Esophagus squamous epithelium (tissue), 5 donors: ENCODE data around the gene NR1D1. TPM values are rescaled to one million over a fixed set of nuclear protein-coding genes. Genes with fewer than 3 reads are reported as not detected.

Experiments
- DNase-seq: peaks from one replicate; lab custom pipeline; 2025; lab: John Stamatoyannopoulos, UW
- H3K27ac ChIP-seq, 4 donors: fragments of 200-600 bp; sonication (generic); one replicate each; pipeline ENCODE4 v1.5.1; 2016 to 2019; ENCODE audit warnings: mild to moderate bottlenecking in 1 of 4
- H3K27me3 ChIP-seq, 4 donors: fragments of 200-600 bp; sonication (generic); 1 replicate in 3 of 4; 2 replicates in 1 of 4; pipeline versions ENCODE4 v1.5.1 to v1.6.0; 2017 to 2021; ENCODE audit warnings: antibody characterized with exemption in 1 of 4
- H3K36me3 ChIP-seq, 3 donors: fragments of 200-600 bp; sonication (generic); one replicate each; pipeline ENCODE4 v1.5.1; 2016 to 2019
- H3K4me1 ChIP-seq, 3 donors: fragments of 200-600 bp; sonication (generic); one replicate each; pipeline ENCODE4 v1.5.1; 2017 to 2019
- H3K4me3 ChIP-seq, 4 donors: fragments of 200-600 bp; sonication (generic); 1 replicate in 3 of 4; 2 replicates in 1 of 4; pipeline ENCODE4 v1.5.1; 2016 to 2019; ENCODE audit warnings: mild to moderate bottlenecking in 2 of 4, moderate library complexity in 1 of 4
- H3K9me3 ChIP-seq, 3 donors: fragments of 200-600 bp; sonication (generic); one replicate each; pipeline ENCODE4 v1.5.1; 2016 to 2019
- CTCF ChIP-seq, 6 experiments: fragments of 450-650 bp in 4 of 6; fragments of 200-600 bp in 2 of 6; sonication (generic) in 2 of 6; IDR thresholded peaks; one replicate each; pipeline ENCODE4 v1.5.1; 2016 to 2019; ENCODE audit warnings: antibody characterized with exemption in 6 of 6, mild to moderate bottlenecking in 4 of 6, moderate library complexity in 4 of 6
- POLR2A ChIP-seq, 4 donors: fragments of 450-650 bp; IDR thresholded peaks; one replicate each; pipeline ENCODE4 v1.6.1; 2017; ENCODE audit warnings: antibody characterized with exemption in 4 of 4, mild to moderate bottlenecking in 4 of 4, moderate library complexity in 3 of 4
- WGBS, 2 donors: methylation state at CpG; one replicate each; pipeline ENCODE4 v1.1.5; 2018; 5-methylcytosine and 5-hydroxymethylcytosine counted together
- intact Hi-C: fragments of 100-400 bp; cut with DNase I; formaldehyde crosslinking; loops from one replicate; pipeline ENCODE4 v1.15.0; 2022
- total RNA-seq, 4 donors: library from RNA; depleted of rRNA; stranded (reverse); fragments of >200 nt; gene quantifications; one replicate each; pipeline ENCODE4 v1.1.0, GENCODE V29; 2016
- donor health status: DM: yes; HTN: yes; CAD: no.

NR1D1 gene
- total RNA-seq, 4 donors from 2014 or later: 3.8 to 16.4 (median 5.4) TPM

GRCh38 chr17:40135817-40136216 lies 35.4 kb upstream of the NR1D1 start:
- TF ChIP-seq CTCF (IDR thresholded peaks at IDR 0.05): no peak
- TF ChIP-seq POLR2A (IDR thresholded peaks at IDR 0.05): no peak
- H3K4me1 ChIP-seq: peaks cover 8 to 16% (median 8%) of the 10 kb centered on the region in 3 donors
- H3K27me3 ChIP-seq: no peaks in the 10 kb centered on the region
- WGBS, 2 donors: 88 to 92% methylated on average over 3 of the region's 3 CpGs
- no peak for DNase-seq
- intact Hi-C loops: no loop called here
- no peaks in the 10 kb centered on the region for H3K9me3 ChIP-seq
- H3K4me3 ChIP-seq: no peak overlapping the region
- H3K27ac ChIP-seq: peak overlapping the region in 1 of 4 donors; percentile 6
- peaks cover 16 to 71% (median 23%) of the 10 kb centered on the region in 3 donors for H3K36me3 ChIP-seq

- no peak overlapping the region for H3K4me3 ChIP-seq
- no peaks in the 10 kb centered on the region for H3K9me3 ChIP-seq
- DNase-seq: no peak
- H3K27ac ChIP-seq: no peak overlapping the region
- 70 to 79% methylated on average over 7 of the region's 7 CpGs for WGBS, 2 donors
- H3K27me3 ChIP-seq: no peaks in the 10 kb centered on the region
- TF ChIP-seq POLR2A (IDR thresholded peaks at IDR 0.05) (no peak), CTCF (IDR thresholded peaks at IDR 0.05) (no peak)
- intact Hi-C loops: no loop called here
- peaks cover 16 to 88% (median 30%) of the 10 kb centered on the region in 3 donors for H3K36me3 ChIP-seq
- H3K4me1 ChIP-seq: peaks cover 4 to 10% (median 5%) of the 10 kb centered on the region in 3 donors
These were observed 33.8 kb upstream of the NR1D1 start for GRCh38 chr17:40134184-40134583.

- H3K4me1 ChIP-seq: peaks cover 0 to 9% (median 0%) of the 10 kb centered on the region in 3 donors
- DNase-seq: no peak
- 75 to 84% methylated on average over 5 to 7 of the region's 7 CpGs for WGBS, 2 donors
- no peak overlapping the region for H3K4me3 ChIP-seq
- TF ChIP-seq POLR2A (IDR thresholded peaks at IDR 0.05): no peak
- TF ChIP-seq CTCF (IDR thresholded peaks at IDR 0.05): no peak
- peaks cover 19 to 100% (median 30%) of the 10 kb centered on the region in 3 donors for H3K36me3 ChIP-seq
- no peaks in the 10 kb centered on the region for H3K27me3 ChIP-seq
- no peaks in the 10 kb centered on the region for H3K9me3 ChIP-seq
- intact Hi-C loops: no loop called here
- H3K27ac ChIP-seq: peak overlapping the region in 3 of 4 donors; percentile 13 to 51 (median 40)
These were observed 30.1 kb upstream of the NR1D1 start for GRCh38 chr17:40130352-40131042.

GRCh38 chr17:40129498-40129897 lies 29.1 kb upstream of the NR1D1 start:
- WGBS, 2 donors: 92 to 100% methylated on average over 1 to 3 of the region's 5 CpGs
- H3K4me3 ChIP-seq: no peak overlapping the region
- H3K27ac ChIP-seq: no peak overlapping the region
- DNase-seq: no peak
- H3K4me1 ChIP-seq: peaks cover 0 to 19% (median 6%) of the 10 kb centered on the region in 3 donors
- no peaks in the 10 kb centered on the region for H3K27me3 ChIP-seq
- peaks cover 16 to 92% (median 30%) of the 10 kb centered on the region in 3 donors for H3K36me3 ChIP-seq
- intact Hi-C loops: no loop called here
- TF ChIP-seq POLR2A (IDR thresholded peaks at IDR 0.05): no peak
- TF ChIP-seq CTCF (IDR thresholded peaks at IDR 0.05): no peak
- no peaks in the 10 kb centered on the region for H3K9me3 ChIP-seq
